Mucosa of descending colon (tissue), 3 donors: ENCODE measurements around the gene PEPD. TPM values are rescaled to one million over a fixed set of nuclear protein-coding genes. Genes with fewer than 3 reads are reported as not detected.
A peak's percentile ranks its signal among the peaks of the same experiment; 100 is the strongest.

Experiments used
- ATAC-seq: fragments of 200-7000 bp; cut with Tn5 transposase; one replicate; pipeline ENCODE4 v1.9.1; 2020; ENCODE audit warnings: mild to moderate bottlenecking, moderate library complexity
- DNase-seq, 3 donors: peaks; one replicate each; pipeline ENCODE4 v3.0.0-alpha.2; 2020
- H3K36me3 ChIP-seq: fragments of 200-600 bp; one replicate; pipeline ENCODE4 v1.8.0; 2021; ENCODE audit warnings: low read depth, mild to moderate bottlenecking
- H3K4me1 ChIP-seq: fragments of 200-600 bp; one replicate; pipeline ENCODE4 v1.8.0; 2021; ENCODE audit warnings: low read depth, mild to moderate bottlenecking
- H3K4me3 ChIP-seq: fragments of 200-600 bp; one replicate; pipeline ENCODE4 v1.8.0; 2021; ENCODE audit warnings: mild to moderate bottlenecking
- H3K9me3 ChIP-seq: fragments of 200-600 bp; one replicate; pipeline ENCODE4 v1.8.0; 2021; ENCODE audit warnings: mild to moderate bottlenecking
- intact Hi-C, 2 donors: fragments of 100-400 bp; cut with DNase I in 1 of 2; cut with micrococcal nuclease in 1 of 2; formaldehyde crosslinking; loops; one replicate each; pipeline versions ENCODE4 v1.11.0 to v1.11.1; 2022; cut with DNase I, micrococcal nuclease
- total RNA-seq, 3 donors: library from RNA; stranded (reverse); fragmentation: NEBNext Ultra II Directional in 2 of 3; extraction: Animal tissue kit (Norgen Biotek cat#: 25700) in 2 of 3; gene quantifications; one replicate each; pipeline versions ENCODE4 v1.2.1 to v1.2.4, GENCODE V29; 2021 to 2023
- TF ChIP-seq, protein P1 (sequence below): fragments of 200-600 bp; IDR thresholded peaks from one replicate; pipeline ENCODE4 v1.8.0; 2022; ENCODE audit warnings: antibody characterized with exemption, mild to moderate bottlenecking
- donor health status: DM: no; HTN: no; CAD: no; lungs with moderate emphysema.
- donor health status: DM: no; HTN: no; CAD: no.
- donor health status: DM: no; HTN: yes; CAD: no.

PEPD gene
- total RNA-seq, 3 donors from 2014 or later: 40.4 to 91.5 (median 79.1) TPM

DNA sequence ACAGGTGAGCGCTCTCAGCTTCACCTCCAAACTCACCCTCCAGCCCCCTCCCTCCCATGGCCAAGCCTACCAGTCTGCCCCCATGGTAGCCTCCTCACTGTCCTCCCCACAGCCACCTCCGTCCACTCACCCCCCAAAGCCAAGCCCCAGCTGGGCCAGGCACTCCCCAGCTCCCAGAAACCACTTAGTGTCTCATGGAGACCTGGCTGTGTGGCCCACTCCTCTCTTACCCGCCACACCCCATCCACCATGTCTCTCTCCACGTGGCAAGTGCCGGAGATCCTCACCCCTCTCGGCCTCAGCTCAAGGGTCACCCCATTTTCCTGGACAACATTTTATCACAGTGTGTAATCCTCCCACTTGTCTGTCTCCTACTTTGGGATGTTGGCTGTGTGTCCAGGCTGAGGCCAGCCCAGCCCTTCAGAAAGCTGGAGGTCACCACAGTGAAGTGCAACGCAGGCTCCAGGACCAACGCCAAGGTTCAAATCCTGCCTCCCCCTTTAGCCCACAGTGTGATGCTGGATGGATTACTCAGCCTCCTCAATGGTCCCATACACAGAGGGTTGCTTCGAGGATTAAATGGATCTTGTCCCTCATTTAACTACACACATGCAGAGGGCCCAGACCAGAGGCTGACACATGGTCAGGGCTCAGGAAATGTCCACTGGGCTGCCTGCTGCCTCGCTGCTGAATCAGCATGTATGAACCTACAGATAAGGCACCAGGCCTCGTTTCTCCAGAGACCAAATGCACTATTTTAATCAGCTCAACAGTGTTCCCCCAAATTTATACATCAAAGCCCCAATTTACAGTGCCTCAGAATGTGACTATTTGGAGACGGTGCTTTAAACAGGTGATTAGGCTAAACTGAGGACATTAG lies 76.8 kb downstream of the PEPD start:
- no peaks in the 10 kb centered on the region for H3K9me3 ChIP-seq
- TF ChIP-seq, protein P1, sequence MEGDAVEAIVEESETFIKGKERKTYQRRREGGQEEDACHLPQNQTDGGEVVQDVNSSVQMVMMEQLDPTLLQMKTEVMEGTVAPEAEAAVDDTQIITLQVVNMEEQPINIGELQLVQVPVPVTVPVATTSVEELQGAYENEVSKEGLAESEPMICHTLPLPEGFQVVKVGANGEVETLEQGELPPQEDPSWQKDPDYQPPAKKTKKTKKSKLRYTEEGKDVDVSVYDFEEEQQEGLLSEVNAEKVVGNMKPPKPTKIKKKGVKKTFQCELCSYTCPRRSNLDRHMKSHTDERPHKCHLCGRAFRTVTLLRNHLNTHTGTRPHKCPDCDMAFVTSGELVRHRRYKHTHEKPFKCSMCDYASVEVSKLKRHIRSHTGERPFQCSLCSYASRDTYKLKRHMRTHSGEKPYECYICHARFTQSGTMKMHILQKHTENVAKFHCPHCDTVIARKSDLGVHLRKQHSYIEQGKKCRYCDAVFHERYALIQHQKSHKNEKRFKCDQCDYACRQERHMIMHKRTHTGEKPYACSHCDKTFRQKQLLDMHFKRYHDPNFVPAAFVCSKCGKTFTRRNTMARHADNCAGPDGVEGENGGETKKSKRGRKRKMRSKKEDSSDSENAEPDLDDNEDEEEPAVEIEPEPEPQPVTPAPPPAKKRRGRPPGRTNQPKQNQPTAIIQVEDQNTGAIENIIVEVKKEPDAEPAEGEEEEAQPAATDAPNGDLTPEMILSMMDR: no peak
- ATAC-seq (no peak), DNase-seq (no peak)
- no peaks in the 10 kb centered on the region for H3K4me1 ChIP-seq
- intact Hi-C loops: no loop called here
- H3K36me3 ChIP-seq: no peaks in the 10 kb centered on the region
- no peak overlapping the region for H3K4me3 ChIP-seq

- DNase-seq (no peak), ATAC-seq (no peak)
- Histone ChIP-seq H3K4me3 (no peak overlapping the region), H3K9me3 (no peaks in the 10 kb centered on the region), H3K4me1 (no peaks in the 10 kb centered on the region), H3K36me3 (no peaks in the 10 kb centered on the region)
- intact Hi-C loops: no loop called here
- TF ChIP-seq, protein P1: no peak
These were observed 77.7 kb downstream of the PEPD start for GRCh38 chr19:33443638-33444561.

GRCh38 chr19:33442706-33443105 lies 78.9 kb downstream of the PEPD start:
- no peaks in the 10 kb centered on the region for H3K9me3 ChIP-seq
- TF ChIP-seq, protein P1: no peak
- no peaks in the 10 kb centered on the region for H3K4me1 ChIP-seq
- H3K4me3 ChIP-seq: no peak overlapping the region
- DNase-seq: no peak
- no peak for ATAC-seq
- intact Hi-C loops: no loop called here
- H3K36me3 ChIP-seq: no peaks in the 10 kb centered on the region

DNA sequence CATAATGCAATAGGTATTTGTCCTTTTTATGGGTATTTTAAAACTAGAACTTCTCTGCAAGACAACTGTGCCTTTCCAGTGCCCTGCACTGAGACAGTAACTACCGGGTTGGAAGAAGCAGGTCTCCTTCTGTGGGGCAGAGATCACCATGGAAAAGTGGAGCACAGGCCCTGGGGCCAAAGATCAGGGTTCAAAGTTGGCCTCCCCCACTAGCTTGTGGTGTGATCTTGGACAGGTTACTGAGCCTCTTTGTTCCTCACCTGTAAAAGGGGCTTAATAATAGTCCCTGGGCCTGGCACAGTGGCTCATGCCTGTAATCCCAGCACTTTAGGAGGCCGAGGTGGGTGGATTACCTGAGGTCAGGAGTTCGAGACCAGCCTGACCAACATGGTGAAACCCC lies 79.8 kb downstream of the PEPD start:
- H3K36me3 ChIP-seq: no peaks in the 10 kb centered on the region
- no peak overlapping the region for H3K4me3 ChIP-seq
- intact Hi-C loops: no loop called here
- no peaks in the 10 kb centered on the region for H3K9me3 ChIP-seq
- no peak for DNase-seq
- ATAC-seq: no peak
- H3K4me1 ChIP-seq: no peaks in the 10 kb centered on the region
- TF ChIP-seq, protein P1: no peak

DNA sequence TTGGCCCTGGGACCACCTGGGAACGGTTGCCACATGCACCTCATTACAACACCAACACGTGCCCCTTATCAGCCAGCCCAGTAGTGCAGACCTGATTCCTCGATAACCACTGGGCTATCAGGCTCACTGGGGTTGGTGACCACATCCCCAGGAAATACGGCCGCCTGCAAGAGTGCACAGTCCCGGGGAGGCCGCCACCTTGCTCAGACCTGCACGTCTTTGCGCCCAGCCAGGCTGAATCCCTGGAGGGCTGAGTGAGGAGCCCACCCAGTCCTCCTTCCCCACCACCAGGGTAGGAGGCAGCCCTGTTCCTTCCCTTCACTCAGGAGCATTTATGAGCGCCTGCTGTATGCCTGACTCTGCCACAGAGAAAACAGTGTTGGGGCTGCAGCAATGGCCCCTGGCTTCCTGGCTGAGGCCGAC lies 80.3 kb downstream of the PEPD start:
- no peak overlapping the region for H3K4me3 ChIP-seq
- ATAC-seq (no peak), DNase-seq (peak in 1 of 3 donors; percentile 38)
- no peaks in the 10 kb centered on the region for H3K4me1 ChIP-seq
- TF ChIP-seq, protein P1: no peak
- intact Hi-C loops: no loop called here
- no peaks in the 10 kb centered on the region for H3K9me3 ChIP-seq
- no peaks in the 10 kb centered on the region for H3K36me3 ChIP-seq
